Psoas muscle (tissue), 8 donors: Measurements from ENCODE around the gene SDK2. TPM values are rescaled to one million over a fixed set of nuclear protein-coding genes. Genes with fewer than 3 reads are reported as not detected.
A peak's percentile ranks its signal among the peaks of the same experiment; 100 is the strongest.

Experiments used
- ATAC-seq, 4 donors: fragments of 200-7000 bp; cut with Tn5 transposase; one replicate each; pipeline ENCODE4 v1.9.1; 2020; ENCODE audit warnings: moderate library complexity in 3 of 4, mild to moderate bottlenecking in 2 of 4
- DNase-seq, 2 donors: peaks; one replicate each; pipeline ENCODE4 v3.0.0-alpha.2; 2020
- H3K27ac ChIP-seq: fragments of 200-600 bp; one replicate; pipeline ENCODE4 v1.8.0; 2022
- H3K27me3 ChIP-seq, 3 donors: fragments of 200-600 bp in 1 of 3; one replicate each; pipeline versions ENCODE4 v1.6.1 to v1.8.0; 2013 to 2022; ENCODE audit warnings: low read length in 2 of 3, mild to moderate bottlenecking in 2 of 3, moderate library complexity in 1 of 3; ENCODE audit not compliant: insufficient read depth in 3 of 3
- H3K36me3 ChIP-seq, 2 donors: fragments of 200-600 bp in 1 of 2; one replicate each; pipeline versions ENCODE4 v1.6.1 to v1.8.0; 2013 to 2022; ENCODE audit warnings: low read depth in 1 of 2, mild to moderate bottlenecking in 1 of 2, moderate library complexity in 1 of 2; ENCODE audit not compliant: insufficient read depth in 1 of 2
- H3K4me1 ChIP-seq: fragments of 200-600 bp; one replicate; pipeline ENCODE4 v1.8.0; 2022
- H3K4me3 ChIP-seq: fragments of 200-600 bp; one replicate; pipeline ENCODE4 v1.8.0; 2022; ENCODE audit warnings: mild to moderate bottlenecking
- H3K9me3 ChIP-seq: fragments of 200-600 bp; one replicate; pipeline ENCODE4 v1.8.0; 2022
- WGBS, 3 donors: extraction: QIAGEN DNeasy Blood & Tissue Kit; methylation state at CpG; one replicate each; pipeline versions ENCODE4 v1.1.6 to v1.1.7; 2013; 5-methylcytosine and 5-hydroxymethylcytosine counted together
- intact Hi-C, 2 donors: fragments of 100-400 bp; cut with DNase I; formaldehyde crosslinking; loops; one replicate each; pipeline versions ENCODE4 v1.11.0 to v1.14.2; 2022
- polyA plus RNA-seq, 3 donors: library from polyadenylated mRNA; stranded (reverse); fragments of 200-250 nt; gene quantifications; one replicate each; pipeline ENCODE4 v1.2.3, GENCODE V29; 2013
- total RNA-seq, 4 donors: library from RNA; stranded (reverse); fragmentation: NEBNext Ultra II Directional in 2 of 4; extraction: Animal tissue kit (Norgen Biotek cat#: 25700) in 2 of 4; gene quantifications; one replicate each; pipeline versions ENCODE4 v1.2.1 to v1.2.4, GENCODE V29; 2021 to 2023
- TF ChIP-seq, protein P1 (sequence below): fragments of 200-600 bp; IDR thresholded peaks from one replicate; pipeline ENCODE4 v1.8.0; 2022; ENCODE audit warnings: antibody characterized with exemption
- donor health status: healthy with polysubstance abuse.
- donor health status: DM: no; HTN: no; CAD: no; lungs with moderate emphysema.
- donor health status: Bipolar disorder and iron deficiency.
- donor health status: healthy.
- donor health status: DM: yes; HTN: yes; CAD: no.
- donor health status: DM: no; HTN: no; CAD: no.
- donor health status: DM: no; HTN: no; CAD: no.
- donor health status: DM: yes; HTN: yes; CAD: no.

SDK2 gene
- total and polyA plus RNA-seq, 7 donors: 0.04 to 2.8 (median 0.24) TPM

DNA sequence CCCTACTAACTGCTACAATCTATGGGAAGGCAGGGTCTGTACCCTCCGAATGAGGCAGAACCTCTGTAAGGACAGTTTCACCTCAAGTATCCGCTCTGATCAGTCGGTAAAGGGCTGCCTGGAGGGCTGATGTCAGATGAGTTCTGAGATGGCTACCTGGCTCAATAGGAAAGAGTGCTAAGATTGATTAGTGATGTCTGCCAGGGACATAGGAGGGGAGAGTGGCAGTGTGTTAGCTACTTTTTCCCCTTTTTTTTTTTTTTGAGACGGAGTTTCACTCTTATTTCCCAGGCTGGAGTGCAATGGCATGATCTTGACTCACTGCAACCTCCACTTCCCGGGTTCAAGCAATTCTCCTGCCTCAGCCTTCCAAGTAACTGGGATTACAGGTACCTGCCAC is 293.4 kb downstream of the SDK2 start:
- Histone ChIP-seq H3K4me3 (no peak overlapping the region), H3K27ac (no peak overlapping the region), H3K4me1 (no peaks in the 10 kb centered on the region), H3K9me3 (no peaks in the 10 kb centered on the region), H3K36me3 (no peaks in the 10 kb centered on the region), H3K27me3 (no peaks in the 10 kb centered on the region)
- intact Hi-C loops: no loop called here
- WGBS, 3 donors: 94 to 98% (median 98%) methylated on average over 5 of the region's 5 CpGs
- DNase-seq: no peak
- ATAC-seq: no peak
- TF ChIP-seq, protein P1, sequence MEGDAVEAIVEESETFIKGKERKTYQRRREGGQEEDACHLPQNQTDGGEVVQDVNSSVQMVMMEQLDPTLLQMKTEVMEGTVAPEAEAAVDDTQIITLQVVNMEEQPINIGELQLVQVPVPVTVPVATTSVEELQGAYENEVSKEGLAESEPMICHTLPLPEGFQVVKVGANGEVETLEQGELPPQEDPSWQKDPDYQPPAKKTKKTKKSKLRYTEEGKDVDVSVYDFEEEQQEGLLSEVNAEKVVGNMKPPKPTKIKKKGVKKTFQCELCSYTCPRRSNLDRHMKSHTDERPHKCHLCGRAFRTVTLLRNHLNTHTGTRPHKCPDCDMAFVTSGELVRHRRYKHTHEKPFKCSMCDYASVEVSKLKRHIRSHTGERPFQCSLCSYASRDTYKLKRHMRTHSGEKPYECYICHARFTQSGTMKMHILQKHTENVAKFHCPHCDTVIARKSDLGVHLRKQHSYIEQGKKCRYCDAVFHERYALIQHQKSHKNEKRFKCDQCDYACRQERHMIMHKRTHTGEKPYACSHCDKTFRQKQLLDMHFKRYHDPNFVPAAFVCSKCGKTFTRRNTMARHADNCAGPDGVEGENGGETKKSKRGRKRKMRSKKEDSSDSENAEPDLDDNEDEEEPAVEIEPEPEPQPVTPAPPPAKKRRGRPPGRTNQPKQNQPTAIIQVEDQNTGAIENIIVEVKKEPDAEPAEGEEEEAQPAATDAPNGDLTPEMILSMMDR: no peak

DNA sequence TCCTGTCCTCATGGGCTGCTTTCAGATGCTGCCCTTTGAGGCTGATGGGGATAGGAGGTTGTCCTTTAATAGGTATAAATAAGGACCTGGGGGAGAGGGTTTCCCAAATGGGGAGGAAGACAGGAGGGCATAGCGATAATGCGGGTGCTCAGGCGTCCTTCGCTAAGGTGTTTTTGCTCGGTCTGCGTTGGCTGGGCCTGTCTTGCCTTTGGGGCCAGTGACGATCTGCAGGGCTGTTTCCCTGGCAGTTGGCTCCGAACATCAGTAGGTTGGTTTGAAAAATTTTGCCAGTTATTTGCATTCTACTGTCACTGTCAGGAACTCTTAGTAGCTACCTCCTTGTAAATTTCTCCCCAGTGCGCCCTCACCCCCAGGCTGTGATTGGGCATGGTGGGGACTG is 294.6 kb downstream of the SDK2 start:
- DNase-seq (no peak), ATAC-seq (no peak)
- Histone ChIP-seq H3K27ac (no peak overlapping the region), H3K4me3 (no peak overlapping the region), H3K9me3 (no peaks in the 10 kb centered on the region), H3K36me3 (no peaks in the 10 kb centered on the region), H3K27me3 (no peaks in the 10 kb centered on the region), H3K4me1 (no peaks in the 10 kb centered on the region)
- 96 to 97% (median 97%) methylated on average over 9 of the region's 9 CpGs for WGBS, 3 donors
- TF ChIP-seq, protein P1: no peak
- intact Hi-C loops: no loop called here

DNA sequence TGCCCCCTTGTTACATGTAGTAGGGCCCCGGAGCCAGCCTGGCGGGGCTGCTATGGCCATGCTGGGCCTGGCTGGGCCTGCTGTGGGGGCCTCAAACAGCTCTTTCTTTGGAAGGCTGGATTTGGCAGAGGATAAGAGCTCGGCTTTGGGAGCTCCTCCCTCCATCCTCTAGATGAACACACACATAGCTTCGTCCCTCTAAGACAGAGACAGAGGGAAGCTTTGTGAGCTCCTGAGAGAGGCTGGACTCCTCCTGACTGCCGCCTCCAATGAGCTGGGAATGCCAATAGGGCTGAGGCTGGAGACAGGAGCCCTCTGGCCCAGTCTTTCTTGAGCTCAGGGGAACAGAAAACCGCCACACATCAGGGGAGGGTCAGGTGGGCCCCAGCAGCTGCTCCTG is 295.1 kb downstream of the SDK2 start:
- no peak for DNase-seq
- TF ChIP-seq, protein P1: no peak

DNA sequence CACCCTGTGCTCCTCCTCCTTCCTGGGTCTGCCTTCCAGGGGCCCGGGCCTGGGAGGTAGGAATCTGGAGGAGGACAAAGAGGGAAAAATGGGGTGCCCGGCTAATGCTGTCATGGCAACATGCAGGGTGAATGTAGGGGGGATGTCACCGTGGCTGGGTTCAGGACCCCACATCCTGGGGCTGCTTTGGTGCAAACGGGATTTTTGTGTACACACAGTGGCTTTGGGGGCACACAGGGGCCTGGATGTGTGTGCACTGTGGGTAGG is 295.5 kb downstream of the SDK2 start:
- H3K4me1 ChIP-seq: no peaks in the 10 kb centered on the region
- ATAC-seq: no peak
- DNase-seq: no peak
- no peak overlapping the region for H3K4me3 ChIP-seq
- H3K27me3 ChIP-seq: peaks cover 0 to 4% (median 0%) of the 10 kb centered on the region in 3 donors
- TF ChIP-seq, protein P1: no peak
- H3K27ac ChIP-seq: no peak overlapping the region
- 43 to 57% (median 52%) methylated on average over 3 to 4 of the region's 4 CpGs for WGBS, 3 donors
- intact Hi-C loops: no loop called here
- no peaks in the 10 kb centered on the region for H3K36me3 ChIP-seq
- H3K9me3 ChIP-seq: no peaks in the 10 kb centered on the region

More for the DNA sequence above, 295.1 kb downstream of the SDK2 start:
- intact Hi-C loops: no loop called here
- no peak for ATAC-seq
- H3K36me3 ChIP-seq: no peaks in the 10 kb centered on the region
- H3K4me3 ChIP-seq: no peak overlapping the region
- no peak overlapping the region for H3K27ac ChIP-seq
- H3K4me1 ChIP-seq: no peaks in the 10 kb centered on the region
- H3K9me3 ChIP-seq: no peaks in the 10 kb centered on the region
- WGBS, 3 donors: 72 to 78% (median 72%) methylated on average over 6 of the region's 6 CpGs
- H3K27me3 ChIP-seq: no peaks in the 10 kb centered on the region

DNA sequence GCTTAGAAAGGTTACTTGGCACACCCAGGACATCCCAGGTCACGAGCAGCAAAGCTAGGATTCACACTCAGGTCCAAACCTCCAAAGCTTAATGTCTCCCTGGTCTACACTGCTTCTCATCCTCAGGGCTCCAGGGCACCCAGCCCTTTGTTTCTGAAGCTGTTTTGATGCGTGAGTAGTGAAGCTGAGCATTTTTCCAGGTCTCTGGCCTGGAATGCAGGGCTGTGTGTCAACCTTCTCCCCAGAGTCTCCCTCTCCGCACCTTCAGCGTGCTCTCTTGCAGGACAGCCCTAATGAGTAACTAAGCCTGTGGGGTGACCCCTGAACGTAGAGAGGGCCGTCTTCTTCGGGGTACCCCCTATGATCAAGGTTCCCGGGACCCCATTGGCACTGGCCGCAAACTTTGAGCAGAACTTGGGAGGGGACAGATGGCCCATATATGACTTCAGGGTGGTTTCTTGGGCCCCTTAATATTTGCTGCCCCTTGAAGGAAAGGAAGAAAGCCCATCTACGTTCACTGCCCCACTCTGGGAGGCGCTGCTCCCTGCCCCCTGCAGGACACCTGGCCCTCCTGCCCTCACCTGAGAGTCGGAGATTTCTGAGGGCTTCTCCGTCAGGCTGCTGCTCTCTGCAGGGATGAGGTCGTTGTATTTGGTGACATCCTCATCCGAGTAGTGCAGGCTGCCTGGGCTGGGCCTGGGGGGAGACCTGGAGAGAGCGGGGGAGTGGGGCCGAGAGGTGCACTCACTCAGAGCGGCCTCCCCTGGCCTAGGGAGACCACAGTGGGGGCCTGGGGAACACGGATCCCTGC is 296.0 kb downstream of the SDK2 start:
- TF ChIP-seq, protein P1: no peak
- Histone ChIP-seq H3K27ac (no peak overlapping the region), H3K27me3 (peaks cover 0 to 9% (median 0%) of the 10 kb centered on the region in 3 donors), H3K4me3 (no peak overlapping the region), H3K36me3 (no peaks in the 10 kb centered on the region), H3K4me1 (no peaks in the 10 kb centered on the region), H3K9me3 (no peaks in the 10 kb centered on the region)
- ATAC-seq (no peak), DNase-seq (peak in 1 of 2 donors; percentile 41)
- 79 to 88% (median 81%) methylated on average over 19 of the region's 19 CpGs for whole genome bisulfite sequencing, 3 donors
- intact Hi-C loops: no loop called here
